Glutamatergic neuron (in vitro differentiated cells): ENCODE measurements around the gene SNHG17. TPM values are rescaled to one million over a fixed set of nuclear protein-coding genes. Genes with fewer than 3 reads are reported as not detected.
"Not testable (repeated sequence)": the region's sequence is repeated elsewhere in the genome, so short reads cannot be mapped to it uniquely, and the experiment has no call there.

Experiments used
- DNase-seq: peaks from one replicate; pipeline ENCODE4 v3.0.0; 2022
- H3K27ac Mint-ChIP-seq: one replicate; pipeline ENCODE4 v1.8.0; 2020; ENCODE audit warnings: mild to moderate bottlenecking, mixed read lengths, inconsistent platforms; ENCODE audit not compliant: unreplicated experiment
- H3K27me3 Mint-ChIP-seq: one replicate; pipeline ENCODE4 v1.8.0; 2020; ENCODE audit warnings: mild to moderate bottlenecking, moderate library complexity, mixed read lengths, inconsistent platforms; ENCODE audit not compliant: unreplicated experiment
- H3K36me3 Mint-ChIP-seq: one replicate; pipeline ENCODE4 v1.8.0; 2020; ENCODE audit warnings: mild to moderate bottlenecking, mixed read lengths, inconsistent platforms; ENCODE audit not compliant: unreplicated experiment
- H3K4me1 Mint-ChIP-seq: one replicate; pipeline ENCODE4 v1.8.0; 2020; ENCODE audit warnings: mild to moderate bottlenecking, low read depth, mixed read lengths, inconsistent platforms; ENCODE audit not compliant: unreplicated experiment
- H3K4me3 Mint-ChIP-seq: one replicate; pipeline ENCODE4 v1.8.0; 2020; ENCODE audit warnings: mild to moderate bottlenecking, mixed read lengths, inconsistent platforms; ENCODE audit not compliant: unreplicated experiment
- H3K9me3 Mint-ChIP-seq: one replicate; pipeline ENCODE4 v1.8.0; 2020; ENCODE audit warnings: mild to moderate bottlenecking, moderate library complexity, mixed read lengths, inconsistent platforms; ENCODE audit not compliant: unreplicated experiment
- total RNA-seq: library from RNA; stranded (reverse); fragmentation: NEBNext Ultra II Directional; extraction: Animal tissue kit (Norgen Biotek cat#: 25700); gene quantifications from one replicate; pipeline ENCODE4 v1.2.1, GENCODE V29; 2021; ENCODE audit not compliant: unreplicated experiment
- TF ChIP-seq, protein P1 (sequence below): fragments of 200-600 bp; sonication (generic); IDR thresholded peaks from one replicate; pipeline ENCODE4 v1.5.0; 2021; ENCODE audit not compliant: partially characterized antibody, unreplicated experiment

SNHG17 gene
- total RNA-seq, 1 donor from 2014 or later: 33.0 TPM

- H3K27ac Mint-ChIP-seq: no peak overlapping the region
Observed at GRCh38 chr20:38402089-38402488, 33.0 kb downstream of the SNHG17 start.

DNA sequence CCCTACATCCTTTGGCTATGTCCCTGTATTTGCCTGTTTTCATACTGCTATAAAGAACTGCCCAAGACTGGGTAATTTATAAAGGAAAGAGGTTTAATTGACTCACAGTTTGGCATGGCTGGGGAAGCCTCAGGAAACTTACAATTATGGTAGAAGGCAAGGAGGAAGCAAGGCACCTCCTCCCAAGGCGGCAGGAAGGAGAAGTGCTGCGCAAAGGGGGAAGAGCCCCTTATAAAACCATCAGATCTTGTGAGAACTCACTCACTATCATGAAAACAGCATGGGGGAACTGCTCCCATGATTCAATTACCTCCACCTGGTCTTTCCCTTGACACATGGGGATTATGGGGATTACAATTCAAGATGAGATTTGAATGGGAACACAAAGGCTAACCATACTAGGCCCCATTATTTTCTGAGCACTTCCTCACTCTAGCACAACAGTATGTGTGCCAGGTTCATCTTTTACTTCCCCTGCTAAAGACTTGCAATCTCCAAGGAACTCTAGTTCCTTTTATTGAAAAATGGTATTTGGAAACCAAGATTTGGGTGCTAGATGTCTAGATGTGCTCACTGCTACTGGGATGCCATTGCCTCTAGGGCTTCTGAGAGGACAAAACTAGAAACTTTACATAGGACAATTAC lies 39.3 kb downstream of the SNHG17 start:
- not testable (repeated sequence) for H3K27me3 Mint-ChIP-seq, H3K4me1 Mint-ChIP-seq, DNase-seq, H3K4me3 Mint-ChIP-seq, H3K9me3 Mint-ChIP-seq, H3K27ac Mint-ChIP-seq, H3K36me3 Mint-ChIP-seq

More at GRCh38 chr20:38402089-38402488, 33.0 kb downstream of the SNHG17 start:
- no peak overlapping the region for H3K4me3 Mint-ChIP-seq
- DNase-seq: no peak
- H3K4me1 Mint-ChIP-seq: no peaks in the 10 kb centered on the region
- H3K27me3 Mint-ChIP-seq: peaks cover 7% of the 10 kb centered on the region
- peaks cover 4% of the 10 kb centered on the region for H3K36me3 Mint-ChIP-seq
- TF ChIP-seq, protein P1, sequence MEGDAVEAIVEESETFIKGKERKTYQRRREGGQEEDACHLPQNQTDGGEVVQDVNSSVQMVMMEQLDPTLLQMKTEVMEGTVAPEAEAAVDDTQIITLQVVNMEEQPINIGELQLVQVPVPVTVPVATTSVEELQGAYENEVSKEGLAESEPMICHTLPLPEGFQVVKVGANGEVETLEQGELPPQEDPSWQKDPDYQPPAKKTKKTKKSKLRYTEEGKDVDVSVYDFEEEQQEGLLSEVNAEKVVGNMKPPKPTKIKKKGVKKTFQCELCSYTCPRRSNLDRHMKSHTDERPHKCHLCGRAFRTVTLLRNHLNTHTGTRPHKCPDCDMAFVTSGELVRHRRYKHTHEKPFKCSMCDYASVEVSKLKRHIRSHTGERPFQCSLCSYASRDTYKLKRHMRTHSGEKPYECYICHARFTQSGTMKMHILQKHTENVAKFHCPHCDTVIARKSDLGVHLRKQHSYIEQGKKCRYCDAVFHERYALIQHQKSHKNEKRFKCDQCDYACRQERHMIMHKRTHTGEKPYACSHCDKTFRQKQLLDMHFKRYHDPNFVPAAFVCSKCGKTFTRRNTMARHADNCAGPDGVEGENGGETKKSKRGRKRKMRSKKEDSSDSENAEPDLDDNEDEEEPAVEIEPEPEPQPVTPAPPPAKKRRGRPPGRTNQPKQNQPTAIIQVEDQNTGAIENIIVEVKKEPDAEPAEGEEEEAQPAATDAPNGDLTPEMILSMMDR: no peak
- peaks cover 5% of the 10 kb centered on the region for H3K9me3 Mint-ChIP-seq

GRCh38 chr20:38395165-38395564 lies 40.0 kb downstream of the SNHG17 start:
- Mint-ChIP-seq H3K4me1 (no peaks in the 10 kb centered on the region), H3K36me3 (no peaks in the 10 kb centered on the region), H3K4me3 (no peak overlapping the region), H3K9me3 (no peaks in the 10 kb centered on the region), H3K27me3 (peaks cover 3% of the 10 kb centered on the region), H3K27ac (no peak overlapping the region)
- TF ChIP-seq, protein P1: no peak
- DNase-seq: no peak

DNA sequence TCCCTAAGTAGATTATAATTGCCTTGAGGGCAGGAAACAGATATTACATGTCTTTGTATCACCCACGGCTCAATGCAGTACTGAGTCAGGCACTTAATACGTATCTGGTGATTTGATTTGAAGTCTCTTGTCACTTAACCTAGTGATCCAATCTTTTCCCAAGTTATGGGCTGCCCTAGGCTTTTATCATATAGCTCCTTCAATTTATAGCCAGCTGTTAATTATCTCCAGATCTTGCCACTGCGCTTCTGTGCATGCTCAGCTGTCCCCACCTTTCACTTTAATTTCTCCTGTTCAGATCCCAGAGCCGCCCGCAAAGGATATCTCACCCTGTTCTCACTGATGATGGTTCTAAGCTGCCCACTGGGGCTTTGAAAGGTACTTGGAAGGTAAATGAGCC lies 41.9 kb downstream of the SNHG17 start:
- H3K4me3 Mint-ChIP-seq: no peak overlapping the region
- no peaks in the 10 kb centered on the region for H3K36me3 Mint-ChIP-seq
- no peak overlapping the region for H3K27ac Mint-ChIP-seq
- H3K27me3 Mint-ChIP-seq: peaks cover 4% of the 10 kb centered on the region
- H3K4me1 Mint-ChIP-seq: peaks cover 5% of the 10 kb centered on the region
- H3K9me3 Mint-ChIP-seq: no peaks in the 10 kb centered on the region
- TF ChIP-seq, protein P1: no peak
- DNase-seq: no peak

DNA sequence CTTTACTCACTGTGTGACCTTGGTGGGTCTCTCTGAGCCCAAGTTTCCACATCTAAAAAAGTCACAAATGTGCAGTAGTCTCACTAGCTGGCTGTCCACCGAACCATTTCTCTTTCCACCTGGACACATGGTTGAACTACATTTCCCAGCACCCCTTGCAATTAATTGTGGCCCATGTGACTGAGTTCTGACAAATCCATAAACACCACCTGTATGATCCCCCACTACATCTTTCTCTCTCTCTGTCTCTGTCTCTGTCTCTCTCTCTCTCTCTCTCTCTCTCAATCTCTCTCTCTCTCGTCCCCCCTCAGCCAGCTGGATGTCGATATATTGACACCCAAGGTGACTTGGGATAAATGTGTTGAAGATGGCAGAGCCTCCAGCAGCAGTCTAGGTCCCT lies 42.8 kb downstream of the SNHG17 start:
- Mint-ChIP-seq H3K9me3 (no peaks in the 10 kb centered on the region), H3K4me3 (no peak overlapping the region), H3K36me3 (no peaks in the 10 kb centered on the region), H3K27me3 (peaks cover 4% of the 10 kb centered on the region), H3K27ac (no peak overlapping the region), H3K4me1 (peaks cover 5% of the 10 kb centered on the region)
- TF ChIP-seq, protein P1: no peak
- DNase-seq: no peak
